Muscle of arm (tissue), 12 donors: ENCODE data around the gene CSNK1D. TPM values are rescaled to one million over a fixed set of nuclear protein-coding genes. Genes with fewer than 3 reads are reported as not detected.

Experiments
- DNase-seq: peaks from one replicate; pipeline ENCODE4 v3.0.0-alpha.2; 2013
- polyA plus RNA-seq, 12 donors: library from polyadenylated mRNA; unstranded; fragments of 120-200 nt; gene quantifications; one replicate each; pipeline ENCODE4 v1.2.1, GENCODE V29; 2013; ENCODE audit not compliant: insufficient read length in 12 of 12

CSNK1D gene
- polyA plus RNA-seq, 12 donors = 59.7 to 121 (median 65.0) TPM; not detected in 1

DNA sequence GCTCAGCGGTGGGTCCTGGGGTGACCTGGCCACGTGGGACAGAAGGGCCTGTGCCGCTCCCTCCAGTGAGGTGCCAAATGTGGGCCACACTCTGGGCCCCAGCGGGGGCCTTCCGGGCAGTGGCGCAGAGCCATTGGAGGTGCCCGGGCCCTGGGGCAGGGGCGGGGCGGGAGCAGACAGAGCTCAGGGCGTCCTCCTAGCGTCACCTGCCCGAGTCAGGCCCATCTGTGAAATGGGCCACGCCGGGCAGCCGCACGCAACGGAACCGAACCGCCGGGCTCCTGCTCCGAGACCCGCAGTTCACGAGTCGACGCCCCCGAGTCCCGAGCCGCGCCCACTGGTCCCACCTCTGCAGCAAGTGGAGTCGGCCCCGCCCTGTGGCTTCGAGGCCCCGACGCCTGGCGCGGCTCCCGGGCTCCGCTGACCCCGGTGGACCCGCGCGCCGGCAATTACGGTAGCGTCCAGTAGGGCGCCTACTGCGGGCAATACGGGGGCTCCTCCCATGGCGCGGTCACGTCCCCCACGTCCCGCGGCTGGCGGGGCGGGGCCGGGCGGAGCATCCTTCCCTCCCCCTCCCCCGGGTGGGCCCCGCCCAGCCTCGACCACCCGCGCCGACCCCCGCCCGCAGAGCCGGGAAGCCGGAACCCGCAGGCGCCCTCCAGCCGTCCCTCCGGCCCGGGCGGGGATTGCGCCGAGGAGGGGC lies 42.7 kb downstream of the CSNK1D start:
- DNase-seq = peak; percentile 70

DNA sequence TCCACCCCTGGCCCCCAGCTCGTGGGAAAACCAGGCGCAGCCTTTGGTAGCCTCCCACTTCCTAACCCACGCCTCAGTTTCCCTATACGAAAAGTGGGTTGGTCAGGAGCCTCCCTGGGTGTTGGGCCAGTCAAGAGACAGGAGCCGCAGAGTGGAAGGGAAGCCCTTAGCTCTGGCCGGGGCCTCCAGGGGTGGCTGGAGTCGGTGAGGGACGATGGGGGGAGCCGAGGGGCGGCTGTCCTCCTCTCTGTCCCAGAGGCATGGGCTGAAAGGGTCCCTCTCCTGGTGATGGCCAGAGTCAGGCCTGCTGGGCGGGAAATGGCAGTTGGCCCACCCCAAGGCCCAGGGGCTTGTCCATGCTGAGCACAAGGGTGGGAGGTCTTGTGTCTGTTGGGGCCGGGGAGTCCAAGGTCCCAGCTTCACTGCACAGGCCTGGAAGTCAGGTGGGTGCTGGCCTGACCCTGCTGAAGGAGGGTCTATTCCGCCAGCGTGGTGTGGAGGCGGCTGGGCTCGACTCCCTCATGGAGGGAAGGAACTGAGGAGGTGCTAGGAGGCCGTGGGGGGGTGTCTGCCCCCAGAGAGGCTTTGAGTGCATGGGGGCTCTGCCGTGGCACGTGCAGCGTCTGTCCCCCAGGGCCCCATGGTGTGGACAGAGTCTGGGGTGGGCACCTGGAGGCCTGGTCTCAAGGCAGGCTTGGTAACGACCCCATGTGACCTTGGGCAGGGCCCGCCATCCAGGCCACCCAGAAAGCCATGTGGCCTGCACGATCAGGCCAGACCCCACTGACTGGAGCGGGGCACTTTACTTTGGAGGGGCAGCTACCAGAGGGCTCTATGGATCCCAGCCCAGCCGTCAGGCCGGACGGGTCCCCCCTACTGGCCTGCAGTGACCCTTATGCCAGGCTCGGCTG lies 43.5 kb downstream of the CSNK1D start:
- no peak for DNase-seq

- no peak for DNase-seq
These were observed 44.4 kb downstream of the CSNK1D start, which contains the start of gene SLC16A3 for GRCh38 chr17:82228842-82229697. Gene SLC16A3, plus strand, starts transcription at chr17:82229042. Its CDS starts 6,967 bp downstream, at chr17:82236009.

GRCh38 chr17:82228278-82228841 lies 45.1 kb downstream of the CSNK1D start:
- no peak for DNase-seq

DNA sequence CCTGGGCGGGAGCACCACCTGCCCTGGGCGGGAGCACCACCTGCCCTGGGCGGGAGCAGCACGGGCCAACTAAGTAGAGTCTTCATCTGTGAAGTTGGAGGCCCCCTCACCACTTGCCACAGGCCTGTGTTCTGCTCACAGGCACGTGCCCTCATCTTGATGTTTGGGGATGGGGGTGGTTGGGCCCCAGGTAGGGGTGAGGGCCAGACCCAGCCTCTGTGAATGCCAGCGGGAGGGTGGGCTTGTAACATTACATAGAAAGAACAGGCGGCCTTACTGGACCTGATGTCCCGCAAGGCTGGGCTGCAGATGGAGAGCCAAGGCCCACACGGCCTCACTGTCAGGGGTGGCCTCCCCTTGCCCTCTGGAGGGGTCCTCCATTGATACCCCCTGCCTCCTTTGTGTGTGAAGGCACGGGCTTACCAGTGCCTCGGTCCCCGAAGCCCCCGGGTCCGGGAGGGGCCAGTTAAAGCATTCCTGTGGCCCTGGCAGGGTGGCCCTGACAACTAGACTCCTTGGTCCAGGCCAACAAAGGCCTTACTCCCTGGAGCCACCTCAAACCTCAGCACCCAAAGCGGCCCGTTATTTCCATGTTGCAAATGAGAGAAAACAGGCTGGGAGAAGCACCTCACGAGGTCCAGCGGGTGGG lies 45.7 kb downstream of the CSNK1D start:
- DNase-seq = no peak

- DNase-seq = no peak
These were observed 46.5 kb downstream of the CSNK1D start for GRCh38 chr17:82226809-82227628.

GRCh38 chr17:82226146-82226808 lies 47.2 kb downstream of the CSNK1D start:
- DNase-seq = no peak

DNA sequence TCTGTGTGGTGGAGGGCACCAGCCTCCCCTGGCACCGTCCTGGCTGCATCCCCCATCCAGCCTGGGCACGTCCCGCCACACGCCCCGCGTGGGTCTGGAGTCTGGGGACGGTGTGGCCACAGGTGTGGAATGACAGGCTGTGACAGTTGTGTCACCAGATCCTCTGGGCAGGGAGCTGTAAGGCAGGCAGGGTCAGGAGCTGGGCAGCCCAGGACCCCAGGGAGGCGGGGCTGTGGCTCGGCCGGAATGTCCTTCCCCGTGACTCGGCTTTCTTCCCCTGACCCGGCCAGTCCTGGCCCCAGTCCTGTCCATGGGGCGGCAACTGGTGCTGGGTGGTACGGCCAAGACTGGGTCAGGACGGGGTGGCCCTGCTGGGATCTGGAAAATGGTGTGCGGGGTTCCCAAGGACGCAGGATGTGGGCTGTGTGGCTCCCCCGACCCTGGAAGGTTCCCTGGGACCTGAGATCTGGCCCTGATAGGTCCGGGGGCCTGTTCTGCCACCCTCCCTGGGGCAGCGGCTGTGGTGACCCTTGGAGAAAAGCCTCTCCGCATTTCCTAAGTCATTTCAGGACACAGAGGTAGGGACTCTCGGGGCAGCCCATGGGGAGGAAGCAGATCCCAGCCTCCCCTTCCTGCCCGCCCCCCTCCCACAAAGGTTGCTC lies 48.0 kb downstream of the CSNK1D start:
- DNase-seq = no peak

DNA sequence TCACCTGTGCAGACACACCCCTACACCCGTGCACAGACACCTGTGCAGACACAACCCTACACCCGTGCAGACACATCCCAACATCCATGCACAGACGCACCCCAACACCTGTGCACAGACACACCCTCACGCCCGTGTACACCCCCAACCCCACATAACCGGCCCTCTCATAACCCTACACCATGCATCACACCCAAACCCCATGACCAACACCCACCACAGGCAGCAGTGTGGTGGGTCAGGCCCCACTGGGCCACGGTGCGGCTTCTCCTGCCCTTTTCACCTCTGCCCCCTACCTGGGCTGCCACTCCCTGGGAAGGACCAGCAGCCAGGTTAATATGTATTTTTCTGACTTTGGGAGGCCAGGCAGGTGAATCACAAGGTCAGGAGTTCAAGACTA lies 48.8 kb downstream of the CSNK1D start:
- no peak for DNase-seq

- no peak for DNase-seq
These were observed 50.0 kb downstream of the CSNK1D start for GRCh38 chr17:82223517-82223916.

DNA sequence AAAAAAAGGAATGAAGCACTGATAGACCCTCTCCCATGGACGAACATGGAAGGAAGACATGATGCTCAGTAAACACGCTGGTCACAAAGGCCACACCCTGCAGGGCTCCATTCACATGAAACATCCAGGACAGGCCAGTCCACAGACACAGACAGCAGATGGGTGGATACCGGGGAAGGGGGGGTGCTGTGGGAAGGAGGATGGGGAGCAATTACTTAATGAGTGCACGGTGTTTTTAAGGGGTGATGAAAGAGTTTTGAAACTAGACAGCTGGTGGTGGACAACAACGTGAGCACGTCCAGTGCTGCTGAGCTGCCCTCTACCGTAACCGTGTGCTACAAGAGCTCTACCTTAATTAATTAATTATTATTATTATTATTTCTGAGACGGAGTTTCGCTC lies 50.7 kb downstream of the CSNK1D start:
- no peak for DNase-seq

DNA sequence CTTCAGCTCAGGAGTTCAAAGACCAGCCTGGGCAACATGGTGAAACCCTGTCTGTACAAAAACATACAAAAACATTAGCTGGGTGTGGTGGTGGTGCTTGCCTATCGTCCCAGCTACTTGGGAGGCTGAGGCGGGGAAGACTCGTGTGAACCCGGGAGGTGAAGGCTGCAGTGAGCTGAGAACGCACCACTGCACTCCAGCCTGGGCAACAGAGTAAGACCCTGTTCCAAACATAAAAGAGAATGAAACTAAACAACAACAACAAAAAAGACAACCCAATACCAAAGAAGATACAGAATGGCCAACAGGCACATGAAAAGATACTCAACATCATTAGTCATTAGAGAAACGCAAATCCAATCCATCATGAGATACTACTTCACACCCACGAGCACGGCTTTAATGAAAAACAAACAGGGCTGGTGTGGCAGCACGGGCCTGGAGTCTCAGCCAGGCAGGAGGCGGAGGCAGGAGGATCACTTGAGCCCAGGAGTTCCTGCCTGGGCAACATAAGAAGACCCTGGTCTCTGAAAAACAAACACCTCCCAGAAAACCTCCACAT lies 52.1 kb downstream of the CSNK1D start:
- no peak for DNase-seq

DNA sequence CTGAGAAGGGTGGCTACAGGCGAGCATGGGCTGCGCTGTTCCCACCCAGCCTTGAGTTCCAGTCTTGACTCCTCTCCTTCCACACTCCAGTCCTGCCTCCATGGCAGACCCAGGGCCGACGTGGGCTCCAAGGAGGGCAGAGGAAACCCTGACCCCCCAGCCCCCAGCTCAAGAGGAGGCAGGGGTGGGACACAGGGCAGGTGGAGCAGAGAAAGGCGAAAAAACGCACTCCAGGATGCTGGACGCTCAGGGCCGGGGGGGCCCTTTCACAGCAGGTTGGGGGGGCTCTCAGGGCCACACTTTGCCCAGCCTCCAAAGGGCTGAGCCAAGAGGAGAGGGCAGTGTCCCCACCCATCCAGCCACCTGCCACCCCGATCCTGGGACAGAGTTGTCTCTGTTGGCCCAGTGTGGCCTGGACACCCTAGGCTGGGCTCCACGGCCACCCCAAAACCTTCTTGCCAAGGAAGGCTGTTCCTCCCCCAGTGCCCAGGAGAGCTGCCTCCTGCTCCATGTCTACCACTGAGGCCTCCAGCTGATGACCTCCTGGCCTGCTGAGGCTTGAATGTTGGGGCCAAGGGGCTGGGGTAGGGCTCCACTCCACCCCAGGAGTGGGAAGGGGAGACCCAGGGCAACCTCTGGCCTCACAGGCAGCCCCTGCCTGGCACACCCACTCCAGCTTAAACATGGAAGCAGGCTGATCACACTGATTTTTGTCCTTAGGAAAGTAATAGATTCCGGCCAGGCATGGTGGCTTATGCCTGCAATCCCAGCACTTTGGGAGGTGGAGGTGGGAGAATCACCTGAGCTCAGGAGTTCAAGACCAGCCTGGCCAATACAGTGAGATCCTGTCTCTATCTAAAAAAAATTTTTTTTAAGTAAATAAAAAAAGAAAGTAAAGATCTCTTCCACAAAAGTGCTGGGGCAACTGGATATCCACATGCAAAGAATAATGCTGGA lies 53.5 kb downstream of the CSNK1D start:
- DNase-seq = no peak

DNA sequence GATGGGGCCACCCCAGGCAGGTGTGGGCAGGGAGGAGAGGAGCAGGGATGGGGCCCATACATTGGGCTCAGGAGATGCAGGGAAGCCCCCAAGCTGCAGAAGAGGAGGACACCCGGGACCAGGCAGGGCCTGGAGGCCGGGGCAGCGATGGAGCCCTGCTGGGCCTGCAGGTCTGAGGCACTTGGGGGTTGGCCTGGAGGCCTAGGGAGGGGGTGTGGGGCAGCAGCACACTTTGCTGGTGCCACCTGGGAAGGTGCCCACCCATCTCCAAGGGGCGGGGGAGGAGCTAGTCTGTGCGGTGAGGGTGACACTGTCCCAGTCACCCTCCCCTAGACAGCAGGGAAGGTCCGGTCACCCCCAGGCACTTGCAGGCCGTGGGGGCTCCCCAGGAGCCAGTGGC lies 54.4 kb downstream of the CSNK1D start:
- no peak for DNase-seq

- DNase-seq = no peak
These were observed 55.0 kb downstream of the CSNK1D start for GRCh38 chr17:82218349-82219075.

DNA sequence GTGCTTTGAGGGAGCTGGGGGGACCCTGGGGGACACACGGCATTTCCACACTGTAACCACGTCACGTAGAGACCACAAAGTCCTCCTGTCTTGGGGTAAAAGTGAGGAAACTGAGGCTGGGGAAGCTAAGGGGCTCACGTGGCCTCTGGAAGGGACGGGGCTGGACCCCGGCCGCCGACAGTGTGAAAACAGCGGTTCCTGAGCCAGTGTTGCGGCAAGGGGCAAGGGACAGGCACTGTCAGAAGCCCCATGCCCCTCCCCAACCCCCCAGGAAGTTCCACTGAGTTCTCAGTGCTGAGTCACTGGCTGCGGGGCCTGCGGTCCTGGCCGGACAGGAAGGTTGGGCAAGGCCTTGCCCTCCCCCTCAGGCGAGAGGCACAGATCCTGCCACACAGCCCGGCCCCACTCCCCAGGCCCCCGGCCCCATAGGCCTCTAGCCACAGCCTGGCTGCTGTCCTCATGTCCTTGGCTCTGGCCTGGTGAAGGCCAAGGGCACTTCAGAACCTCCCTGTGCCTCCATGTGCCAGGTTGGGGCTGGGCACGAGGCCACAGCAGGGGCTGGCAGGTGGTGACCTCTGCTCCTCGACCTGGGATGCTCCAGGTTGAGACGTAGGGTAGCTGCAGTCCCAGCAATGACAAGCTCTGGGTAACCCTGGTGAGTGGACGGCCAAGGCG lies 55.8 kb downstream of the CSNK1D start:
- no peak for DNase-seq
